ENCODE data around the gene HTRA3. TPM values are rescaled to one million over a fixed set of nuclear protein-coding genes. Genes with fewer than 3 reads are reported as not detected.
A peak's percentile ranks its signal among the peaks of the same experiment; 100 is the strongest.

Gene HTRA3
- total and polyA plus RNA-seq, 4 donors, result 0.36 to 1.2 (median 1.1) TPM

DNA sequence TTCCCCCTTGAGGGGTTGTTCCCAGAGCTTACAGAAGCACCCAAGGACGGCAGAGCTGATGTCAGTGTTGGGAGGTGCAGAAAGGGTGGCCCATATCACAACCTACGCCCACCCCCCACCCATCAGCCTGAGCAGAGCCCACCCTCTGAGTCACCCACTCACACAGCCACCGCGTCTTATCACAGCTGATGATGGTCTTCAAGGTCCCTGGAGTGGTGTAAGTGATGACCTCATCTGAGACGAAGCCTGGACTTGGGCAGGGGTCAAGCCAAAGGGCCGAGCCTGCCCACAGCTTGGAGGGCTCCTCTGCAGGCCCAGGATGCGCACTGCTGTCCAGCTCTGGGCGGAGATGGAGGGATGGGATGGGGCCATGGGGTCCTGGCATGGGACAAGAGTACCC is 3.0 kb upstream of the HTRA3 start (continued):
- TF ChIP-seq, protein P1, sequence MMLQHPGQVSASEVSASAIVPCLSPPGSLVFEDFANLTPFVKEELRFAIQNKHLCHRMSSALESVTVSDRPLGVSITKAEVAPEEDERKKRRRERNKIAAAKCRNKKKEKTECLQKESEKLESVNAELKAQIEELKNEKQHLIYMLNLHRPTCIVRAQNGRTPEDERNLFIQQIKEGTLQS (IDR thresholded peaks at IDR 0.05), result no peak
- TF ChIP-seq RAD21 (IDR thresholded peaks at IDR 0.05) (no peak), EGR1 (IDR thresholded peaks at IDR 0.05; ENCODE audit: low read depth in 2 of 2) (no peak)

- WGBS, result 40% methylated on average over 13 of the region's 13 CpGs
- Histone ChIP-seq H3K27me3 (ENCODE audit: control insufficient read depth in 4 of 4, insufficient read depth in 4 of 4, low read length in 3 of 4) (peaks cover 0 to 10% (median 3%) of the 10 kb centered on the region in 4 donors), H3K27ac (ENCODE audit: low read depth in 1 of 2, low read length in 2 of 2) (no peak overlapping the region), H3K36me3 (ENCODE audit: control insufficient read depth in 4 of 4, insufficient read depth in 3 of 4, low read depth in 1 of 4, low read length in 3 of 4) (no peaks in the 10 kb centered on the region), H3K4me3 (ENCODE audit: low read depth in 1 of 3, low read length in 3 of 3) (no peak overlapping the region), H3K9ac (ENCODE audit: low read depth in 1 of 2, low read length in 2 of 2) (no peak overlapping the region), H3K4me1 (ENCODE audit: control insufficient read depth in 4 of 4, insufficient read depth in 4 of 4, low read length in 3 of 4) (peaks cover 0 to 7% (median 0%) of the 10 kb centered on the region in 4 donors), H3K9me3 (ENCODE audit: control insufficient read depth in 4 of 4, low read length in 3 of 4) (no peaks in the 10 kb centered on the region)
- TF ChIP-seq RAD21 (IDR thresholded peaks at IDR 0.05), result peak; percentile 62 to 74
- TF ChIP-seq NR2F2 (IDR thresholded peaks at IDR 0.05), result no peak
- TF ChIP-seq HNF4A (conservative IDR thresholded peaks at IDR 0.05), result no peak
- TF ChIP-seq, protein P2, sequence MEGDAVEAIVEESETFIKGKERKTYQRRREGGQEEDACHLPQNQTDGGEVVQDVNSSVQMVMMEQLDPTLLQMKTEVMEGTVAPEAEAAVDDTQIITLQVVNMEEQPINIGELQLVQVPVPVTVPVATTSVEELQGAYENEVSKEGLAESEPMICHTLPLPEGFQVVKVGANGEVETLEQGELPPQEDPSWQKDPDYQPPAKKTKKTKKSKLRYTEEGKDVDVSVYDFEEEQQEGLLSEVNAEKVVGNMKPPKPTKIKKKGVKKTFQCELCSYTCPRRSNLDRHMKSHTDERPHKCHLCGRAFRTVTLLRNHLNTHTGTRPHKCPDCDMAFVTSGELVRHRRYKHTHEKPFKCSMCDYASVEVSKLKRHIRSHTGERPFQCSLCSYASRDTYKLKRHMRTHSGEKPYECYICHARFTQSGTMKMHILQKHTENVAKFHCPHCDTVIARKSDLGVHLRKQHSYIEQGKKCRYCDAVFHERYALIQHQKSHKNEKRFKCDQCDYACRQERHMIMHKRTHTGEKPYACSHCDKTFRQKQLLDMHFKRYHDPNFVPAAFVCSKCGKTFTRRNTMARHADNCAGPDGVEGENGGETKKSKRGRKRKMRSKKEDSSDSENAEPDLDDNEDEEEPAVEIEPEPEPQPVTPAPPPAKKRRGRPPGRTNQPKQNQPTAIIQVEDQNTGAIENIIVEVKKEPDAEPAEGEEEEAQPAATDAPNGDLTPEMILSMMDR (IDR thresholded peaks at IDR 0.05; ENCODE audit: low read depth, low read length, missing input control), result peak; percentile 51
- no peak for TF ChIP-seq FOXA1 (IDR thresholded peaks at IDR 0.05)
- no peak for TF ChIP-seq EGR1 (IDR thresholded peaks at IDR 0.05; ENCODE audit: low read depth in 2 of 2)
- TF ChIP-seq, protein P3, sequence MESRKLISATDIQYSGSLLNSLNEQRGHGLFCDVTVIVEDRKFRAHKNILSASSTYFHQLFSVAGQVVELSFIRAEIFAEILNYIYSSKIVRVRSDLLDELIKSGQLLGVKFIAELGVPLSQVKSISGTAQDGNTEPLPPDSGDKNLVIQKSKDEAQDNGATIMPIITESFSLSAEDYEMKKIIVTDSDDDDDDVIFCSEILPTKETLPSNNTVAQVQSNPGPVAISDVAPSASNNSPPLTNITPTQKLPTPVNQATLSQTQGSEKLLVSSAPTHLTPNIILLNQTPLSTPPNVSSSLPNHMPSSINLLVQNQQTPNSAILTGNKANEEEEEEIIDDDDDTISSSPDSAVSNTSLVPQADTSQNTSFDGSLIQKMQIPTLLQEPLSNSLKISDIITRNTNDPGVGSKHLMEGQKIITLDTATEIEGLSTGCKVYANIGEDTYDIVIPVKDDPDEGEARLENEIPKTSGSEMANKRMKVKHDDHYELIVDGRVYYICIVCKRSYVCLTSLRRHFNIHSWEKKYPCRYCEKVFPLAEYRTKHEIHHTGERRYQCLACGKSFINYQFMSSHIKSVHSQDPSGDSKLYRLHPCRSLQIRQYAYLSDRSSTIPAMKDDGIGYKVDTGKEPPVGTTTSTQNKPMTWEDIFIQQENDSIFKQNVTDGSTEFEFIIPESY (IDR thresholded peaks at IDR 0.05), result no peak
- no peak for TF ChIP-seq RXRA (IDR thresholded peaks at IDR 0.05)
- peak; percentile 60 for DNase-seq (ENCODE audit: low spot score)
Measured at GRCh38 chr4:8267077-8267476, 2.5 kb upstream of the HTRA3 start.

GRCh38 chr4:8268211-8268610 is 1.3 kb upstream of the HTRA3 start:
- Histone ChIP-seq H3K27ac (ENCODE audit: low read depth in 1 of 2, low read length in 2 of 2) (no peak overlapping the region), H3K9me3 (ENCODE audit: control insufficient read depth in 4 of 4, low read length in 3 of 4) (no peaks in the 10 kb centered on the region), H3K9ac (ENCODE audit: low read depth in 1 of 2, low read length in 2 of 2) (no peak overlapping the region), H3K4me1 (ENCODE audit: control insufficient read depth in 4 of 4, insufficient read depth in 4 of 4, low read length in 3 of 4) (peaks cover 0 to 7% (median 0%) of the 10 kb centered on the region in 4 donors), H3K27me3 (ENCODE audit: control insufficient read depth in 4 of 4, insufficient read depth in 4 of 4, low read length in 3 of 4) (peaks cover 0 to 10% (median 3%) of the 10 kb centered on the region in 4 donors), H3K36me3 (ENCODE audit: control insufficient read depth in 4 of 4, insufficient read depth in 3 of 4, low read depth in 1 of 4, low read length in 3 of 4) (no peaks in the 10 kb centered on the region), H3K4me3 (ENCODE audit: low read depth in 1 of 3, low read length in 3 of 3) (no peak overlapping the region)
- WGBS, result 95% methylated on average over 7 of the region's 7 CpGs
- DNase-seq (ENCODE audit: low spot score), result no peak
- TF ChIP-seq SP1 (IDR thresholded peaks at IDR 0.05) (no peak), RXRA (IDR thresholded peaks at IDR 0.05) (no peak), YY1 (IDR thresholded peaks at IDR 0.05) (no peak), JUND (IDR thresholded peaks at IDR 0.05) (no peak), TAF1 (conservative IDR thresholded peaks at IDR 0.05) (no peak), FOXA2 (IDR thresholded peaks at IDR 0.05) (no peak)
- TF ChIP-seq, protein P4, sequence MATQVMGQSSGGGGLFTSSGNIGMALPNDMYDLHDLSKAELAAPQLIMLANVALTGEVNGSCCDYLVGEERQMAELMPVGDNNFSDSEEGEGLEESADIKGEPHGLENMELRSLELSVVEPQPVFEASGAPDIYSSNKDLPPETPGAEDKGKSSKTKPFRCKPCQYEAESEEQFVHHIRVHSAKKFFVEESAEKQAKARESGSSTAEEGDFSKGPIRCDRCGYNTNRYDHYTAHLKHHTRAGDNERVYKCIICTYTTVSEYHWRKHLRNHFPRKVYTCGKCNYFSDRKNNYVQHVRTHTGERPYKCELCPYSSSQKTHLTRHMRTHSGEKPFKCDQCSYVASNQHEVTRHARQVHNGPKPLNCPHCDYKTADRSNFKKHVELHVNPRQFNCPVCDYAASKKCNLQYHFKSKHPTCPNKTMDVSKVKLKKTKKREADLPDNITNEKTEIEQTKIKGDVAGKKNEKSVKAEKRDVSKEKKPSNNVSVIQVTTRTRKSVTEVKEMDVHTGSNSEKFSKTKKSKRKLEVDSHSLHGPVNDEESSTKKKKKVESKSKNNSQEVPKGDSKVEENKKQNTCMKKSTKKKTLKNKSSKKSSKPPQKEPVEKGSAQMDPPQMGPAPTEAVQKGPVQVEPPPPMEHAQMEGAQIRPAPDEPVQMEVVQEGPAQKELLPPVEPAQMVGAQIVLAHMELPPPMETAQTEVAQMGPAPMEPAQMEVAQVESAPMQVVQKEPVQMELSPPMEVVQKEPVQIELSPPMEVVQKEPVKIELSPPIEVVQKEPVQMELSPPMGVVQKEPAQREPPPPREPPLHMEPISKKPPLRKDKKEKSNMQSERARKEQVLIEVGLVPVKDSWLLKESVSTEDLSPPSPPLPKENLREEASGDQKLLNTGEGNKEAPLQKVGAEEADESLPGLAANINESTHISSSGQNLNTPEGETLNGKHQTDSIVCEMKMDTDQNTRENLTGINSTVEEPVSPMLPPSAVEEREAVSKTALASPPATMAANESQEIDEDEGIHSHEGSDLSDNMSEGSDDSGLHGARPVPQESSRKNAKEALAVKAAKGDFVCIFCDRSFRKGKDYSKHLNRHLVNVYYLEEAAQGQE (IDR thresholded peaks at IDR 0.05), result no peak

Measured in liver (tissue), 9 donors.